PFSK-1 (cell line): ENCODE data around the gene TLK1.

Experiments used
- FOXP2 ChIP-seq: optimal IDR thresholded peaks from 2 replicates; pipeline ENCODE3; 2011; ENCODE audit warnings: borderline replicate concordance, control low read depth, inconsistent platforms; ENCODE audit not compliant: insufficient read depth; ENCODE audit errors: extremely low read length, extremely low read depth
- POLR2AphosphoS5 ChIP-seq: IDR thresholded peaks from 2 replicates; pipeline ENCODE4 v1.6.1; 2012; ENCODE audit warnings: low read depth, mild to moderate bottlenecking, control low read depth, low read length, moderate library complexity
- REST ChIP-seq, 2 experiments: IDR thresholded peaks; 2 replicates each; pipeline versions ENCODE4 v1.6.1 to v1.8.0; 2011 to 2012; ENCODE audit warnings: low read depth in 2 of 2, low read length in 2 of 2, control low read depth in 1 of 2, inconsistent platforms in 1 of 2, mild to moderate bottlenecking in 1 of 2, moderate library complexity in 1 of 2; ENCODE audit not compliant: insufficient read depth in 1 of 2
- SIN3A ChIP-seq: IDR thresholded peaks from 2 replicates; pipeline ENCODE4 v1.6.1; 2012; ENCODE audit warnings: mild to moderate bottlenecking, low read length, moderate library complexity, borderline replicate concordance; ENCODE audit not compliant: insufficient read depth
- TAF1 ChIP-seq: IDR thresholded peaks from 2 replicates; pipeline ENCODE4 v1.6.1; 2012; ENCODE audit warnings: low read length, control low read depth, borderline replicate concordance; ENCODE audit not compliant: insufficient read depth

Gene TLK1

GRCh38 chr2:170943596-170943995 is 217.1 kb downstream of the TLK1 start:
- TF ChIP-seq REST (IDR thresholded peaks at IDR 0.05; ENCODE audit: insufficient read depth in 1 of 2, low read depth in 2 of 2, low read length in 2 of 2): no peak
- TF ChIP-seq SIN3A: no peak
- no peak for TF ChIP-seq POLR2AphosphoS5
- TF ChIP-seq FOXP2: no peak
- no peak for TF ChIP-seq TAF1

GRCh38 chr2:170943041-170943440 is 217.7 kb downstream of the TLK1 start:
- TF ChIP-seq TAF1 (no peak), POLR2AphosphoS5 (no peak), REST (IDR thresholded peaks at IDR 0.05; ENCODE audit: insufficient read depth in 1 of 2, low read depth in 2 of 2, low read length in 2 of 2) (no peak), SIN3A (no peak), FOXP2 (no peak)

- TF ChIP-seq FOXP2 (no peak), TAF1 (no peak), SIN3A (no peak), REST (IDR thresholded peaks at IDR 0.05; ENCODE audit: insufficient read depth in 1 of 2, low read depth in 2 of 2, low read length in 2 of 2) (no peak), POLR2AphosphoS5 (no peak)
Observed at GRCh38 chr2:170942615-170943014, 218.1 kb downstream of the TLK1 start.
